ENCODE data around the gene ACOX3.
"Not testable (repeated sequence)": the region's sequence is repeated elsewhere in the genome, so short reads cannot be mapped to it uniquely, and the experiment has no call there.

Gene ACOX3

GRCh38 chr4:8393593-8394038 lies 46.9 kb downstream of the ACOX3 start:
- Histone ChIP-seq H3K4me1 (ENCODE audit: control insufficient read depth, insufficient read depth, low read length) (peaks cover 46% of the 10 kb centered on the region), H3K9ac (ENCODE audit: low read length) (peak overlapping the region; percentile 85), H3K27me3 (replicated peaks; ENCODE audit: control insufficient read depth, insufficient read depth, low read length) (no peaks in the 10 kb centered on the region), H3K9me3 (ENCODE audit: control insufficient read depth, low read length) (no peaks in the 10 kb centered on the region), H3K36me3 (ENCODE audit: control insufficient read depth, insufficient read depth, low read length, severe bottlenecking) (peaks cover 32% of the 10 kb centered on the region), H3K4me3 (ENCODE audit: low read length) (peak overlapping the region; percentile 57)
- DNase-seq (ENCODE audit: low read depth): peak; percentile 97

- DNase-seq (ENCODE audit: low read depth): peak; percentile 2
- peaks cover 46% of the 10 kb centered on the region for H3K4me1 ChIP-seq (ENCODE audit: control insufficient read depth, insufficient read depth, low read length)
- H3K4me3 ChIP-seq (ENCODE audit: low read length): peak overlapping the region; percentile 7
- H3K9ac ChIP-seq (ENCODE audit: low read length): peak overlapping the region; percentile 85
- no peaks in the 10 kb centered on the region for H3K27me3 ChIP-seq (replicated peaks; ENCODE audit: control insufficient read depth, insufficient read depth, low read length)
- no peaks in the 10 kb centered on the region for H3K9me3 ChIP-seq (ENCODE audit: control insufficient read depth, low read length)
- H3K36me3 ChIP-seq (ENCODE audit: control insufficient read depth, insufficient read depth, low read length, severe bottlenecking): peaks cover 37% of the 10 kb centered on the region
Measured at GRCh38 chr4:8392591-8393190, 47.8 kb downstream of the ACOX3 start.

- DNase-seq (ENCODE audit: low read depth): peak; percentile 70
- H3K9ac ChIP-seq (ENCODE audit: low read length): peak overlapping the region; percentile 85
- peaks cover 46% of the 10 kb centered on the region for H3K4me1 ChIP-seq (ENCODE audit: control insufficient read depth, insufficient read depth, low read length)
- peak overlapping the region; percentile 7 for H3K4me3 ChIP-seq (ENCODE audit: low read length)
- peaks cover 39% of the 10 kb centered on the region for H3K36me3 ChIP-seq (ENCODE audit: control insufficient read depth, insufficient read depth, low read length, severe bottlenecking)
- H3K27me3 ChIP-seq (replicated peaks; ENCODE audit: control insufficient read depth, insufficient read depth, low read length): no peaks in the 10 kb centered on the region
- no peaks in the 10 kb centered on the region for H3K9me3 ChIP-seq (ENCODE audit: control insufficient read depth, low read length)
Measured at GRCh38 chr4:8391972-8392371, 48.6 kb downstream of the ACOX3 start.

- peak overlapping the region; percentile 72 for H3K9ac ChIP-seq (ENCODE audit: low read length)
- no peaks in the 10 kb centered on the region for H3K27me3 ChIP-seq (replicated peaks; ENCODE audit: control insufficient read depth, insufficient read depth, low read length)
- no peak for DNase-seq (ENCODE audit: low read depth)
- no peaks in the 10 kb centered on the region for H3K9me3 ChIP-seq (ENCODE audit: control insufficient read depth, low read length)
- no peak overlapping the region for H3K4me3 ChIP-seq (ENCODE audit: low read length)
- H3K36me3 ChIP-seq (ENCODE audit: control insufficient read depth, insufficient read depth, low read length, severe bottlenecking): peaks cover 41% of the 10 kb centered on the region
- peaks cover 46% of the 10 kb centered on the region for H3K4me1 ChIP-seq (ENCODE audit: control insufficient read depth, insufficient read depth, low read length)
Measured at GRCh38 chr4:8391071-8391470, 49.5 kb downstream of the ACOX3 start.

GRCh38 chr4:8390577-8390976 lies 49.9 kb downstream of the ACOX3 start:
- no peak for DNase-seq (ENCODE audit: low read depth)
- H3K4me3 ChIP-seq (ENCODE audit: low read length): no peak overlapping the region
- H3K9me3 ChIP-seq (ENCODE audit: control insufficient read depth, low read length): no peaks in the 10 kb centered on the region
- H3K9ac ChIP-seq (ENCODE audit: low read length): no peak overlapping the region
- peaks cover 43% of the 10 kb centered on the region for H3K4me1 ChIP-seq (ENCODE audit: control insufficient read depth, insufficient read depth, low read length)
- peaks cover 41% of the 10 kb centered on the region for H3K36me3 ChIP-seq (ENCODE audit: control insufficient read depth, insufficient read depth, low read length, severe bottlenecking)
- no peaks in the 10 kb centered on the region for H3K27me3 ChIP-seq (replicated peaks; ENCODE audit: control insufficient read depth, insufficient read depth, low read length)

- Histone ChIP-seq H3K36me3 (ENCODE audit: control insufficient read depth, insufficient read depth, low read length, severe bottlenecking) (peaks cover 42% of the 10 kb centered on the region), H3K9me3 (ENCODE audit: control insufficient read depth, low read length) (no peaks in the 10 kb centered on the region), H3K4me1 (ENCODE audit: control insufficient read depth, insufficient read depth, low read length) (peaks cover 30% of the 10 kb centered on the region), H3K27me3 (replicated peaks; ENCODE audit: control insufficient read depth, insufficient read depth, low read length) (no peaks in the 10 kb centered on the region), H3K9ac (ENCODE audit: low read length) (no peak overlapping the region), H3K4me3 (ENCODE audit: low read length) (no peak overlapping the region)
- no peak for DNase-seq (ENCODE audit: low read depth)
Measured at GRCh38 chr4:8388528-8388870, 52.0 kb downstream of the ACOX3 start.

- Histone ChIP-seq H3K27me3 (replicated peaks; ENCODE audit: control insufficient read depth, insufficient read depth, low read length) (no peaks in the 10 kb centered on the region), H3K4me3 (ENCODE audit: low read length) (no peak overlapping the region), H3K36me3 (ENCODE audit: control insufficient read depth, insufficient read depth, low read length, severe bottlenecking) (peaks cover 42% of the 10 kb centered on the region), H3K9ac (ENCODE audit: low read length) (no peak overlapping the region), H3K4me1 (ENCODE audit: control insufficient read depth, insufficient read depth, low read length) (peaks cover 24% of the 10 kb centered on the region), H3K9me3 (ENCODE audit: control insufficient read depth, low read length) (no peaks in the 10 kb centered on the region)
- DNase-seq (ENCODE audit: low read depth): no peak
Measured at GRCh38 chr4:8387615-8388527, 52.7 kb downstream of the ACOX3 start.

- no peak overlapping the region for H3K4me3 ChIP-seq (ENCODE audit: low read length)
- no peak overlapping the region for H3K9ac ChIP-seq (ENCODE audit: low read length)
- peaks cover 42% of the 10 kb centered on the region for H3K36me3 ChIP-seq (ENCODE audit: control insufficient read depth, insufficient read depth, low read length, severe bottlenecking)
- no peaks in the 10 kb centered on the region for H3K27me3 ChIP-seq (replicated peaks; ENCODE audit: control insufficient read depth, insufficient read depth, low read length)
- peaks cover 17% of the 10 kb centered on the region for H3K4me1 ChIP-seq (ENCODE audit: control insufficient read depth, insufficient read depth, low read length)
- DNase-seq (ENCODE audit: low read depth): no peak
- no peaks in the 10 kb centered on the region for H3K9me3 ChIP-seq (ENCODE audit: control insufficient read depth, low read length)
Measured at GRCh38 chr4:8387194-8387593, 53.3 kb downstream of the ACOX3 start.

- no peaks in the 10 kb centered on the region for H3K27me3 ChIP-seq (replicated peaks; ENCODE audit: control insufficient read depth, insufficient read depth, low read length)
- H3K9ac ChIP-seq (ENCODE audit: low read length): no peak overlapping the region
- no peak overlapping the region for H3K4me3 ChIP-seq (ENCODE audit: low read length)
- no peak for DNase-seq (ENCODE audit: low read depth)
- H3K4me1 ChIP-seq (ENCODE audit: control insufficient read depth, insufficient read depth, low read length): peaks cover 12% of the 10 kb centered on the region
- H3K9me3 ChIP-seq (ENCODE audit: control insufficient read depth, low read length): no peaks in the 10 kb centered on the region
- H3K36me3 ChIP-seq (ENCODE audit: control insufficient read depth, insufficient read depth, low read length, severe bottlenecking): peaks cover 42% of the 10 kb centered on the region
Measured at GRCh38 chr4:8386731-8387130, 53.8 kb downstream of the ACOX3 start.

GRCh38 chr4:8386131-8386530 lies 54.4 kb downstream of the ACOX3 start:
- peaks cover 46% of the 10 kb centered on the region for H3K36me3 ChIP-seq (ENCODE audit: control insufficient read depth, insufficient read depth, low read length, severe bottlenecking)
- not testable (repeated sequence) for H3K4me1 ChIP-seq (ENCODE audit: control insufficient read depth, insufficient read depth, low read length); H3K9ac ChIP-seq (ENCODE audit: low read length)

GRCh38 chr4:8385611-8386010 lies 54.9 kb downstream of the ACOX3 start:
- DNase-seq (ENCODE audit: low read depth): no peak
- Histone ChIP-seq H3K4me3 (ENCODE audit: low read length) (no peak overlapping the region), H3K9me3 (ENCODE audit: control insufficient read depth, low read length) (no peaks in the 10 kb centered on the region), H3K9ac (ENCODE audit: low read length) (no peak overlapping the region), H3K36me3 (ENCODE audit: control insufficient read depth, insufficient read depth, low read length, severe bottlenecking) (peaks cover 49% of the 10 kb centered on the region), H3K27me3 (replicated peaks; ENCODE audit: control insufficient read depth, insufficient read depth, low read length) (no peaks in the 10 kb centered on the region), H3K4me1 (ENCODE audit: control insufficient read depth, insufficient read depth, low read length) (peaks cover 4% of the 10 kb centered on the region)

More at GRCh38 chr4:8386131-8386530, 54.4 kb downstream of the ACOX3 start:
- H3K4me3 ChIP-seq (ENCODE audit: low read length); DNase-seq (ENCODE audit: low read depth); H3K27me3 ChIP-seq (replicated peaks; ENCODE audit: control insufficient read depth, insufficient read depth, low read length); H3K9me3 ChIP-seq (ENCODE audit: control insufficient read depth, low read length): not testable (repeated sequence)

Data from adipocyte (in vitro differentiated cells).